Mammary epithelial cell (primary cell): ENCODE data around the gene ARHGEF10L.

Experiments used
- CTCF ChIP-seq, 2 donors: IDR thresholded peaks in 1 of 2; conservative IDR thresholded peaks in 1 of 2; 2 replicates each; pipeline ENCODE4 v1.5.1; 2011 to 2012; ENCODE audit warnings: inconsistent platforms in 2 of 2, low read length in 2 of 2, mild to moderate bottlenecking in 2 of 2, control low read depth in 1 of 2, low read depth in 1 of 2; ENCODE audit not compliant: insufficient read depth in 1 of 2; ENCODE audit errors: extremely low read depth in 1 of 2
- EZH2 ChIP-seq: IDR thresholded peaks from 2 replicates; pipeline ENCODE4 v1.6.1; 2012; ENCODE audit warnings: low read length, inconsistent platforms, borderline replicate concordance

- TF ChIP-seq CTCF (conservative IDR thresholded peaks at IDR 0.05 in 1 of 2, IDR thresholded peaks at IDR 0.05 in 1 of 2; ENCODE audit: extremely low read depth in 1 of 2, insufficient read depth in 1 of 2, low read depth in 1 of 2, low read length in 2 of 2) (no peak), EZH2 (no peak)
Measured at GRCh38 chr1:17636612-17637011, 97.1 kb downstream of the ARHGEF10L start.
